IMR-90 (cell line): Measurements from ENCODE around the gene HIVEP3. TPM values are rescaled to one million over a fixed set of nuclear protein-coding genes. Genes with fewer than 3 reads are reported as not detected.

Experiments
- ATAC-seq: fragments of 200-7000 bp; cut with Tn5 transposase; 2 replicates; pipeline ENCODE4 v1.9.1; 2020; ENCODE audit warnings: low read depth, mild to moderate bottlenecking, moderate library complexity
- BruUV-seq: library from RNA; stranded (reverse); fragments of 400-500 nt; replicated peaks from 2 replicates; lab custom pipeline; 2021; lab: Mats Ljungman, UMichigan
- CTCF ChIA-PET: fragments of 300-600 bp; formaldehyde crosslinking; extraction: SDS; loops from one replicate; lab custom pipeline; 2021; ENCODE audit warnings: antibody characterized with exemption; lab: Yijun Ruan, JAX
- POLR2A ChIA-PET: fragments of 300-600 bp; sonication (Branson Sonifier 250); formaldehyde crosslinking; loops from one replicate; lab custom pipeline; 2022; ENCODE audit warnings: antibody characterized with exemption; ENCODE audit not compliant: unreplicated experiment; lab: Charles Lee
- DNase-seq: peaks from one replicate; pipeline ENCODE4 v3.0.0; 2013
- H2AFZ ChIP-seq: replicated peaks from 2 replicates; pipeline ENCODE3; 2013; ENCODE audit warnings: low read length, mild to moderate bottlenecking; ENCODE audit not compliant: poor library complexity
- H2AK5ac ChIP-seq: 2 replicates; pipeline ENCODE4 v1.6.1; 2013; ENCODE audit warnings: low read depth, low read length, inconsistent platforms
- H2AK9ac ChIP-seq: replicated peaks from 2 replicates; pipeline ENCODE3; 2013; ENCODE audit warnings: mild to moderate bottlenecking, low read depth, low read length, moderate library complexity; ENCODE audit not compliant: poor library complexity
- H2BK120ac ChIP-seq: 2 replicates; pipeline ENCODE4 v1.6.1; 2013; ENCODE audit warnings: low read depth, low read length, inconsistent platforms
- H2BK15ac ChIP-seq: 3 replicates; pipeline ENCODE4 v1.6.1; 2013; ENCODE audit warnings: low read depth, low read length, inconsistent platforms
- H2BK20ac ChIP-seq: 2 replicates; pipeline ENCODE4 v1.6.1; 2013; ENCODE audit warnings: low read depth, mild to moderate bottlenecking, inconsistent platforms, low read length, moderate library complexity
- H2BK5ac ChIP-seq: 2 replicates; pipeline ENCODE4 v1.6.1; 2013; ENCODE audit warnings: mild to moderate bottlenecking, low read depth, low read length, inconsistent platforms; ENCODE audit not compliant: poor library complexity, severe bottlenecking
- H3K14ac ChIP-seq: replicated peaks from 2 replicates; pipeline ENCODE4 v1.6.1; 2013; ENCODE audit warnings: low read depth, low read length, inconsistent platforms
- H3K18ac ChIP-seq: 2 replicates; pipeline ENCODE4 v1.6.1; 2013; ENCODE audit warnings: low read depth, low read length, control low read depth
- H3K23ac ChIP-seq: 2 replicates; pipeline ENCODE4 v1.6.1; 2013; ENCODE audit warnings: low read depth, low read length, inconsistent platforms
- H3K27ac ChIP-seq: 2 replicates; pipeline ENCODE4 v1.5.1; 2013; ENCODE audit warnings: mild to moderate bottlenecking, control low read depth, low read length; ENCODE audit not compliant: insufficient read depth
- H3K27me3 ChIP-seq: 2 replicates; pipeline ENCODE4 v1.6.1; 2013; ENCODE audit warnings: low read length; ENCODE audit not compliant: control insufficient read depth, insufficient read depth
- H3K36me3 ChIP-seq: 2 replicates; pipeline ENCODE4 v1.6.1; 2013; ENCODE audit warnings: low read length, mixed read lengths; ENCODE audit not compliant: control insufficient read depth, insufficient read depth
- H3K4ac ChIP-seq: 2 replicates; pipeline ENCODE4 v1.6.1; 2013; ENCODE audit warnings: low read depth, low read length, inconsistent platforms
- H3K4me1 ChIP-seq: 2 replicates; pipeline ENCODE4 v1.6.1; 2013; ENCODE audit warnings: low read length, mixed read lengths; ENCODE audit not compliant: control insufficient read depth, insufficient read depth
- H3K4me2 ChIP-seq: 2 replicates; pipeline ENCODE4 v1.6.1; 2013; ENCODE audit warnings: low read depth, mild to moderate bottlenecking, control low read depth, low read length, moderate library complexity
- H3K4me3 ChIP-seq: 2 replicates; pipeline ENCODE4 v1.5.1; 2013; ENCODE audit warnings: low read depth, mild to moderate bottlenecking, control low read depth, low read length, moderate library complexity; ENCODE audit not compliant: insufficient read depth
- H3K56ac ChIP-seq: 2 replicates; pipeline ENCODE4 v1.6.1; 2013; ENCODE audit warnings: low read length, inconsistent platforms; ENCODE audit not compliant: insufficient read depth; ENCODE audit errors: extremely low read depth
- H3K79me1 ChIP-seq, 2 experiments: 2 replicates each; pipeline ENCODE4 v1.6.1; 2013; ENCODE audit warnings: low read length in 2 of 2, inconsistent platforms in 1 of 2, low read depth in 1 of 2
- H3K9ac ChIP-seq: 2 replicates; pipeline ENCODE4 v1.6.1; 2013; ENCODE audit warnings: low read depth, low read length, control low read depth
- H3K9me1 ChIP-seq: 2 replicates; pipeline ENCODE4 v1.6.1; 2013; ENCODE audit warnings: low read length, inconsistent platforms; ENCODE audit not compliant: insufficient read depth
- H3K9me3 ChIP-seq: 2 replicates; pipeline ENCODE4 v1.6.1; 2013; ENCODE audit warnings: low read length; ENCODE audit not compliant: control insufficient read depth, insufficient read depth
- H4K20me1 ChIP-seq: 2 replicates; pipeline ENCODE4 v1.6.1; 2013; ENCODE audit warnings: low read length, inconsistent platforms; ENCODE audit not compliant: insufficient read depth
- H4K5ac ChIP-seq: 2 replicates; pipeline ENCODE4 v1.6.1; 2013; ENCODE audit warnings: mild to moderate bottlenecking, low read depth, low read length, control low read depth
- H4K8ac ChIP-seq, 2 experiments: 2 replicates each; pipeline ENCODE4 v1.6.1; 2013; ENCODE audit warnings: low read depth in 2 of 2, low read length in 2 of 2, control low read depth in 1 of 2, inconsistent platforms in 1 of 2
- H4K91ac ChIP-seq: 2 replicates; pipeline ENCODE4 v1.6.1; 2013; ENCODE audit warnings: low read depth, low read length, inconsistent platforms; ENCODE audit not compliant: insufficient read depth
- BHLHE40 ChIP-seq: fragments of 150-350 bp; IDR thresholded peaks from 2 replicates; pipeline ENCODE4 v1.6.1; 2016; ENCODE audit warnings: mild to moderate bottlenecking, low read depth, low read length
- CEBPB ChIP-seq: IDR thresholded peaks from 2 replicates; pipeline ENCODE4 v1.6.1; 2012; ENCODE audit warnings: low read depth, low read length, improper control_type of control experiment
- CHD1 ChIP-seq: IDR thresholded peaks from 2 replicates; pipeline ENCODE4 v1.6.1; 2012; ENCODE audit warnings: low read depth, low read length, improper control_type of control experiment
- CTCF ChIP-seq: conservative IDR thresholded peaks from 2 replicates; pipeline ENCODE4 v1.5.1; 2012; ENCODE audit warnings: mild to moderate bottlenecking, low read depth, low read length, improper control_type of control experiment
- FOS ChIP-seq: fragments of 150-350 bp; IDR thresholded peaks from 2 replicates; pipeline ENCODE4 v1.6.1; 2016; ENCODE audit warnings: low read depth, low read length
- MAZ ChIP-seq: IDR thresholded peaks from 2 replicates; pipeline ENCODE4 v1.6.1; 2012; ENCODE audit warnings: low read depth, mild to moderate bottlenecking, low read length, improper control_type of control experiment, moderate library complexity, borderline replicate concordance
- MXI1 ChIP-seq: IDR thresholded peaks from 2 replicates; pipeline ENCODE4 v1.6.1; 2012; ENCODE audit warnings: low read depth, mild to moderate bottlenecking, low read length, moderate library complexity, borderline replicate concordance
- NFE2L2 ChIP-seq: fragments of 150-350 bp; IDR thresholded peaks from 2 replicates; pipeline ENCODE4 v1.6.1; 2016; ENCODE audit warnings: low read depth, mild to moderate bottlenecking, low read length
- RCOR1 ChIP-seq: IDR thresholded peaks from 2 replicates; pipeline ENCODE4 v1.6.1; 2012; ENCODE audit warnings: mild to moderate bottlenecking, low read length, improper control_type of control experiment; ENCODE audit not compliant: insufficient replicate concordance
- RFX5 ChIP-seq: IDR thresholded peaks from 2 replicates; pipeline ENCODE4 v1.8.0; 2012; ENCODE audit warnings: low read depth, mild to moderate bottlenecking, low read length, moderate library complexity
- USF2 ChIP-seq: fragments of 150-350 bp; IDR thresholded peaks from 2 replicates; pipeline ENCODE4 v1.6.1; 2017; ENCODE audit warnings: mild to moderate bottlenecking, antibody characterized with exemption, low read length, low read depth
- WGBS, 2 experiments: methylation state at CpG; one replicate each; pipeline versions ENCODE4 v1.1.5 to v1.1.7; 2013; ENCODE audit warnings: missing lambda C conversion rate in 2 of 2; ENCODE audit not compliant: insufficient read length in 1 of 2; ENCODE audit errors: extremely low coverage in 2 of 2; 5-methylcytosine and 5-hydroxymethylcytosine counted together
- dilution Hi-C: fragments of 300-500 bp; cut with HindIII; formaldehyde crosslinking; loops from one replicate; pipeline ENCODE4 v1.14.3; 2018; ENCODE audit warnings: low sequenced_read_pairs; ENCODE audit not compliant: unreplicated experiment
- in situ Hi-C: fragments of 300-500 bp; cut with MboI; formaldehyde crosslinking; loops from 3 replicates; pipeline ENCODE4 v1.14.3; 2019; ENCODE audit warnings: low sequenced_read_pairs, inconsistent platforms, mixed read lengths
- intact Hi-C: fragments of 100-400 bp; cut with micrococcal nuclease; formaldehyde crosslinking; loops from 2 replicates; pipeline ENCODE4 v1.10.0; 2022
- polyA plus RNA-seq, 3 experiments: library from polyadenylated mRNA; depleted of rRNA; stranded (reverse); fragments of >200 nt; gene quantifications; 2 replicates each; pipeline ENCODE4 v1.2.3, GENCODE V29; 2012; ENCODE audit warnings: low replicate concordance in 1 of 3
- total RNA-seq: library from RNA; depleted of rRNA; stranded (reverse); fragments of >200 nt; gene quantifications from 2 replicates; pipeline ENCODE4 v1.2.3, GENCODE V29; 2012
- TF ChIP-seq, protein P1 (sequence below): fragments of 150-350 bp; IDR thresholded peaks from 2 replicates; pipeline ENCODE4 v1.6.1; 2016; ENCODE audit warnings: low read depth, mild to moderate bottlenecking, low read length, moderate library complexity, borderline replicate concordance

HIVEP3 gene
- total and polyA plus RNA-seq, 2 of the 4 experiments (the other 2 are of a cell fraction) = 1.4 to 4.0 TPM

- no TSS peak for BruUV-seq
- Histone ChIP-seq H3K23ac (no peak overlapping the region), H3K4me2 (no peak overlapping the region), H4K5ac (no peak overlapping the region), H3K36me3 (no peaks in the 10 kb centered on the region), H2BK5ac (no peak overlapping the region), H3K9me1 (peaks cover 9% of the 10 kb centered on the region; the same call in 1 of the 2 replicates), H3K18ac (no peak overlapping the region), H3K56ac (no peak overlapping the region), H4K20me1 (no peaks in the 10 kb centered on the region), H2AK9ac (no peak overlapping the region), H3K9ac (no peak overlapping the region), H4K91ac (no peak overlapping the region), H3K9me3 (no peaks in the 10 kb centered on the region), H2BK120ac (no peak overlapping the region), H3K14ac (no peak overlapping the region), H3K4me3 (no peak overlapping the region), H3K4ac (no peak overlapping the region), H2AK5ac (no peak overlapping the region), H4K8ac (no peak overlapping the region), H3K4me1 (no peaks in the 10 kb centered on the region), H3K27me3 (no peaks in the 10 kb centered on the region; the same call in 1 of the 2 replicates), H3K27ac (no peak overlapping the region), H2AFZ (no peak overlapping the region), H3K79me1 (no peaks in the 10 kb centered on the region), H2BK20ac (no peak overlapping the region), H2BK15ac (no peak overlapping the region)
- no peak for DNase-seq
- TF ChIP-seq MAZ (no peak), CTCF (no peak), CEBPB (no peak), RCOR1 (no peak), BHLHE40 (no peak), CHD1 (no peak), FOS (no peak), RFX5 (no peak), NFE2L2 (no peak), USF2 (no peak), MXI1 (no peak)
- TF ChIP-seq, protein P1, sequence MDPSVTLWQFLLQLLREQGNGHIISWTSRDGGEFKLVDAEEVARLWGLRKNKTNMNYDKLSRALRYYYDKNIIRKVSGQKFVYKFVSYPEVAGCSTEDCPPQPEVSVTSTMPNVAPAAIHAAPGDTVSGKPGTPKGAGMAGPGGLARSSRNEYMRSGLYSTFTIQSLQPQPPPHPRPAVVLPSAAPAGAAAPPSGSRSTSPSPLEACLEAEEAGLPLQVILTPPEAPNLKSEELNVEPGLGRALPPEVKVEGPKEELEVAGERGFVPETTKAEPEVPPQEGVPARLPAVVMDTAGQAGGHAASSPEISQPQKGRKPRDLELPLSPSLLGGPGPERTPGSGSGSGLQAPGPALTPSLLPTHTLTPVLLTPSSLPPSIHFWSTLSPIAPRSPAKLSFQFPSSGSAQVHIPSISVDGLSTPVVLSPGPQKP = no peak
- ChIA-PET POLR2A (no interaction called here), CTCF (no interaction called here)
- intact Hi-C loops (no loop called here), in situ Hi-C loops (no loop called here), dilution Hi-C loops (no loop called here)
- 86% methylated on average over 2 of the region's 5 CpGs; no CpG with 5 or more reads in 1 of the 2 experiments for WGBS, 2 experiments
- no peak for ATAC-seq
These were observed 388.3 kb downstream of the HIVEP3 start for GRCh38 chr1:41530411-41530810.
